GM21381 (cell line): ENCODE measurements around the gene TRIM59.
A peak's percentile ranks its signal among the peaks of the same experiment; 100 is the strongest.

Experiments
- ATAC-seq: cut with Tn5 transposase; IDR thresholded peaks from one replicate; pipeline ENCODE4 v1.9.1; 2021; ENCODE audit warnings: mild to moderate bottlenecking, moderate library complexity; ENCODE audit not compliant: unreplicated experiment

The TRIM59 gene, protein sequence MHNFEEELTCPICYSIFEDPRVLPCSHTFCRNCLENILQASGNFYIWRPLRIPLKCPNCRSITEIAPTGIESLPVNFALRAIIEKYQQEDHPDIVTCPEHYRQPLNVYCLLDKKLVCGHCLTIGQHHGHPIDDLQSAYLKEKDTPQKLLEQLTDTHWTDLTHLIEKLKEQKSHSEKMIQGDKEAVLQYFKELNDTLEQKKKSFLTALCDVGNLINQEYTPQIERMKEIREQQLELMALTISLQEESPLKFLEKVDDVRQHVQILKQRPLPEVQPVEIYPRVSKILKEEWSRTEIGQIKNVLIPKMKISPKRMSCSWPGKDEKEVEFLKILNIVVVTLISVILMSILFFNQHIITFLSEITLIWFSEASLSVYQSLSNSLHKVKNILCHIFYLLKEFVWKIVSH

DNA sequence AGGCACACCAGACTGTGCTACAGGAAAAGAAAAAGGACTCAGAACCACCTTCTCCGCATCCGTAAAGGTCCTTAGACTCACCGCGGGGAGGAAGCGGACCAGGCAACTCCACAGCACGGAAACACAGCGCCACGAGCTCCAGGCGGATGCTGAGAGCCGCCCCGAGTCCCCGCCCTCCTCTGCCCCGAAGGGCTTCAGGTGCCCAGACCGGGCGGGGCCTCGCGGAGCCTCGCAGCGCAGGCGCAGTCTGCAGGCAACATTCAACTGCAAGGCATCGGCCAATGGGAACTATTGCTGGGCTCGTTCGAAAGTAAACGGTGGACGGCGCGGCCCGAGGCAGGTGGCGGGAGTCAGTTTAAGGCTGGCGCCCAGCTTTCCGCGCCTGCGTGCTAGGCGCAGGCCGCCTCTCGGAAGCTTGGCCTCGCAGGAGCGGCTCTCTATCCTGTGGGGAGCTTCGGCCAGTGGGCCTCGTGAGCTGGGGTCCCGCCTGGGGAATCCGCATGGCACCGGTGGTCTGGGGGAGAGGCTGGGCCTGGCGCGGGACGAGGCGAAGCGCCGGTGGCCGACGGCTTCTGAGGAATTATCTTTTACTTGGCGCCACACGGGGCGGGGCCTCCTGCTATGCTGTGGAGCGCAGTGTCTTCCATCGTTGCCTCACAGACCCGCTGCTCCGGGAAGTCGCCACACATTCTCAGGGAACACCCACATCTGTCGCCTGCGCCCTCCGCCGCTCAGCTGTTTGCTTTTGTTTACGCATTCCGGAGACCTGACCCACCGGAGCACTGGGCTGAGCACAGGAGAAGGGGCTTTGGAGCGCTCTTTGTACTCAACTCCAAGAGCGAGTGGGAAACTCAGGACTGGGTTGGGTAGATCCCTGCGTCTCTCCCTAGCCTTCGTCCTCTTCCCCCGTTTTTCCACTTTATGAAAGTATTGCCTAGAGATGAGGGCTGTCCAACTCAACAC is at the start of gene TRIM59:
TRIM59 (minus strand) TSS at position 151 of the 963 bp plus-strand sequence. CDS start 10,603 bp downstream, outside the sequence.
- ATAC-seq: peak; percentile 94

DNA sequence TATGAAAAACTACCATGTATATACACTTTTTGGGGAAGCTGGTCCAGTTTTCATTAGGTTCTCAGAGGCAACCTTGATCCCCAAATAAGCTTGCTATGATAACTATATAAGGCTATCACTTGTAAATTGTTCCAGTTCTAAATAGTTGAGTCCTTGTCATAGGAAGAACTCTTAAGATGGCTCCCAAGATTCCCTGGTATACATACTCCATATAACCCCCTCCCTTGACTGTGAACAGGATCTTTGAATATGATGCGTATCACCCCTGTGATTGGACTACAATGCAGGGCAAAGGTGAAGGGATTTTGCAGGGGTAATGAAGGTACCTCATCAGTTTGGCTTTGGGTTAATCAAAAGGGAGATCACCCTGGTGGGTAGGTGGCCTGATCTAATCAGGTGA is 48.6 kb upstream of the TRIM59 start:
- no peak for ATAC-seq

DNA sequence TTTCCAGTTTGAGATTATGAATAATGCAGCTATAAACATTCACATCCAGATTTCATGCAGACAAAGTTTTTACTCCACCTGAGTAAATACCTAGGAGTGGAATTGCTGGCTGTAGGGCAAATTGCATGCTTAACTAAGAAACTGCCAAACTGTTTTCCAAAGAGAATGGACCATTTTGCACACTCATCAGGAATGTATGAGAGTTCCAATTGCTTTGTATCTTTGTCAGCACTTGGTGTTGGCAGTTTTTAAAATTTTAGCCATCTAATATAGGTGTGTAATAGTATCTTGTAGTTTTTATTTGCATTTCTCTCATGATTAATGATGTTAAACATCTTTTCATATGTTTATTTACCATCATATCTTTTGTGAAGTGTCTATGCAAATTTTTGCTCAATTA is 40.6 kb upstream of the TRIM59 start:
- ATAC-seq: no peak

DNA sequence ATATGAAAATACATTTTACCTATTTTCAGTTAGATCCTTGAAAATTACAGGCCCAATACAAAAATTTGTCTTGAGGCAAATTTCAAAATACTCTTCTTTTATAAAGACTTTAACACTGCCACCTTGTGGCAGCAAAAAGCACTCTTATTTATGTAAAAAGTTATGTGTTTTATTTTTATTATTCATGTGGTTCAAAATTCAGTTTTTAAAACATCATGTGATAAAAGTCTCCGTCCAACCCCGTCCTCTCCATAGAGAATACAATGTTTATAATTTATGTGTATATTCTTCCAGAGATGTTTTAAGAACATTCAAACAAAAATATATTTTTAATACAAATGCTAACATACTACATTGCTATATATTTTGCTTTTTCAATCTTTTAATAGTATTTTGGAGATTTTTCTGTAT is 36.9 kb upstream of the TRIM59 start:
- ATAC-seq: no peak

DNA sequence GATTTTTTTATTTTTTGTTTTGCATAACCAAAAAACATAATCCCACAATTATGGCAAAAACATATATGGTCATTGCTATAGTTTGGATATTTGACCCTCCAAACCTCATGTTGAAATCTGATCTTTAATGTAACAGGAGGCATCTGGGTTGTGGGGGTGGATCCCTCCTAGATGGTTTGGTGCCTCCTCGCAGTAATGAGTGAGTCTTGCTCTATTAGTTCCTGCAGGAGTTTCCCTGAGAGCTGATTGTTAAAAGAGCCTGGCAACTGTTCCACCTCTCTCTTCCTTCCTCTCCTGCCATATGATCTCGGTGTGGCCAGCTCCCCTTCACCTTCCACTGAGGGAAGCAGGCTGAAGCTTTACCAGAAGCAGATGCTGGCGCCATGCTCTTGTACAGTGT is 33.2 kb upstream of the TRIM59 start:
- ATAC-seq: no peak

DNA sequence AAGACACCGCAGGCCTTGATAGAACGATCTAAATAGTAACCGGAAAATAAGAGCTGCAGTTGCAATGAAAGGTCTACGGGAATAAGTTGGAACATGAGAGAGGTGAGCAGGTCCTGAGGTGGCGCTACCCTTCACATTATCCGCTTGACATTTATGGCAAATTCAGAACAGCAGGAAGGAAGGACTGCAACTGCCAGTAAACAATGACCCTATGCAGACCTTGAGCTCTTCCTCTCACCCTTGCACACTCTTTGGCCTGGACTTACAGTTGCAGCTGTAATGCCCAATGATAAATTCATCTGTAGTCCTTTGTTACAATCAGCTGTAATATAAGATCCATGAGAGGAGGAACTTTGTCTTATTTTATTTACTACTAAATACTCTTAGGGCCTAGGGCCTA is 32.3 kb upstream of the TRIM59 start:
- no peak for ATAC-seq

DNA sequence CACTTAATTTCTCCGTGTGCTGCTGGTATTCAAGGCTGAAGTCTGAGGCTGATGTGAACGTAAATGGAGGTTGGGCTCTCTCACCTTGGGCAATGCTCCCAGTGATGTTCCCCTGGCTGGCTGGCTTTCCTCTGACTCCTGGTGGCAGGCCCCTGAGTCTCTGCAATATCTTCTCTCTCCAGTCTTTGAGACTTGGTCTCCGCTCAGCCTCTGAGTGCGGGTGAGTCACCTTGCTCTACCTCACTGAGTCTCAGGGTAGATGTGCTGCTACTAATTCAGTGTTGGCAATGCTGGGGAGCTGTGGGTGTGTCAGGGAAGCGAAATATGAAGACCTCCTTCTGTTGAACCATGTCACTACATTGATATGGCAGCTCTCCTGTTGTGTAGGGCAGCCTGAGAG is 31.3 kb upstream of the TRIM59 start:
- no peak for ATAC-seq

DNA sequence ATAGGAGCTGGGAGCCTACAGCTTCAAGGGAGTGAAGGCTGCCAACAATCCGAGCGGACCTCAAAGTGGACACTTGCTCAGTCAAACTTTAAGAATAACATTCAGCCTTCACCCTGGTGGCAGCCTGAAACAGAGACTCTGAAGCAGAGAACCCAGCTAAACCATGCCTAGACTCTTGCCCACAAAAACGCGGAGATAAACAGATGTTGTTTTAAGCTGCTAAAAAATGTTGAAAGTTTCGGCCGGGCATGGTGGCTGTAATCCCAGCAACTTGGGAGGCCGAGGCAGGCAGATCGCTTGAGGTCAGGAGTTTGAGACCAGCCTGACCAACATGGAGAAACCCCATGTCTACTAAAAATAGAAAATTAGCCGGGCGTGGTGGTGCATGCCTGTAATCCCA is 29.8 kb upstream of the TRIM59 start:
- no peak for ATAC-seq

DNA sequence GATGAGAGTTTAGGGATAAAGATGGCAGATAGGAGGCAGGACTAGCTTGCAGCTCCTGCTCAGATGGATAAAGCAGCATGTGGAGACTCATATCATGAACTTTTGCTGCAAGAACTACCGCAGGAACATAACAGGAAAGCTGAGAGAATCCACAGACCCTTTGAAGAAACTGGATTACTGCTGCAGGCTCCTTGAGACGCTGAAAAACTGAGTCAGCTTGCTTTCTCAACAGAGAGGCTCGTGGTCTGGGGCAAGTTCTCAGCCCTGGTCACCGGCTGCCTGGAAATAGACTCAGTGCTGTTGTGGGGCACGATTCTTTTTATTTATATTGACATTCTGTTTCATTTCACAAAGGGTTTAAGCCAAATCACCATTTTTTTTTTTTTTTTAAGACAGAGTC is 28.8 kb upstream of the TRIM59 start:
- no peak for ATAC-seq

DNA sequence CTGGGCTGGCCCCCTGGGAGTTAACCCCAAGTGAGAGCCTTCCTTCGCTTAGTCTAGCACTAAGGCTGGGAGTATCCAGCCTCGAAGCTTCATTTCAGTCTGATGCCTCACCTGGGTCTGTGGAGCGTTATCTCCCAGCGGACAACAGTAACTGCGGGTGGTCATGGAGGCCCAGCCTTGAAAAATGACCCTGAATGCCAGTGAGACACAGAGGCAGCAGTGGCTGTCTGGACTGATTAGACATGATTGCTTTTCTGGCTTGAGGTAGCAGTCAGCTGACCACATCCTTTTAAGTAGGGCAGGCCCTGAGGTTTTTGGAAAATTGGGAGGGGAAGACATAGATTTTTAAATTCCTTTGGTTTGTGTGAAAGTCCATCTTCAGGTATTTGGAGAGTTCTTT is 28.2 kb upstream of the TRIM59 start:
- no peak for ATAC-seq

DNA sequence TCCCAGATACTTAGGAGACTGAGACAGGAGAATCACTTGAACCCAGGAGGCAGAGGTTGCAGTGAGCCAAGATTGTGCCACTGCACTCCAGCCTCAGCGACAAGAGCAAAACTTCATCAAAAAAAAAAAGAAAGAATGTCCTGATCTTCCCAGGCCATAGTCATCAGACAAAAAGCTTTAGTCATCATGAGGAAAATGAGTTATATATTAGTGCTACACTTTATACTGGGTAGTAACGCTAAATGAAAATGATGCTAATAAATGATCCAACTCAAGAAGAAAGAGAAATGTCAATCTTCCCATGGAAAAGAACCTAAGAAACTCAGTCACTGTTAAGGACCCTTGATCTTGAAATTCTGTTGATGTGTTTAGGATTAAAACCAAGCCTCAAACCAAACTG is 26.3 kb upstream of the TRIM59 start:
- no peak for ATAC-seq

DNA sequence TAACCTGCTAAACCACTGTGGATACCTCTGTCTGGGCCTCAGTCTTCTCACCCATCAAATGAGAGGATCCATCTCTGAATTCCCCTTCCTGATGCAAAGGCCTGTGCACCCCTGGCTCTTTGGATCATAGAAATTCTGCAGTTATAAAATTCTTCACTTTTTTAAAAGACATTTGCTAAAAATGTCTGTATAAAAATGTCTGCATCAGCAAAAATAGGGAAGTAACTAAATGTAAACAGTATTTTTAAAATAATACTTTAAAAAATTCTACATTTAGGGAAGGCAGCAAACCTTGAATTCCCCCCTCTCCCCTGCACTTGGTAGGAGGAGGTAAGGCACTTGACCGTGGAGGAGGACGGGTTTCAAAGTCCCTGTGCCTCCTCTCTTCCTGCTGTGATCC is 25.6 kb upstream of the TRIM59 start:
- ATAC-seq: no peak

DNA sequence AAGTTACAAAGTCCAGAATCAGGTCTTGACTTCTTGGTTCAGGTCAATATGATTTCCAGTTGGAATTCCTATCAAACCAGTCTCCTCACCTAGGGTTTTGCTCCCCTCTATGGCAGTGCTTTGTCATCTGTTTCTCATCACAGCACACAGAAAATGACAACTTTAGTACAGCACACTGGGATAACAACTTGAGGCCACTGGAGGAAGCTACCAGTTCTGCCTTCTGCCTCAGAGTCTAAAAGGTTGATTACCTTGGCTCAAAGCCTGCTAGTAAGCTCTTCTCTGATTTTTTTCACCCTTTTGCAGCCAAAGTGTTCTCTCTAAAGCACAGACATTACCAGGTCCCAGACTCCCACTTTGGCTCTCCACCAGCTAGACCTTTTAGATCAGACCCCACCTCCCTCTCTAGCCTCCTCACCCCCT is 24.8 kb upstream of the TRIM59 start:
- ATAC-seq: no peak

DNA sequence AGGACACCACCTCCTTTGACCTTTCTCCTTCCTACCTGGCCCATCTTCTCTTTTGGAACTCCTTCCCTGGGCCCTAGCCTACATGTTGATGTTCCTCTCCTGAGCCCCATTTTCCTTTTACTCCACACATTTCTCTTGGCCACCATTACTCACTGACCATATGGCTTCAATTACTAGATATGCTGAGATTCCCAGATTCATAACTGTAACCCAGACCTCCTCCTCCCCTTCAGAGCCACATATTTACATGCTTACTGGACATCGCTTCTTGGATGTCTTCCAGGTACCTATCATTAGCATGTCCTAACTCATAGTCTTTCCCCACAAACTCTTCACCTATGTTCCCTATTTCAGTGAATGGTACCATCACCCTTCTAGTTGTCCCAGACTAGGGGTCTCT is 24.4 kb upstream of the TRIM59 start:
- ATAC-seq: no peak

DNA sequence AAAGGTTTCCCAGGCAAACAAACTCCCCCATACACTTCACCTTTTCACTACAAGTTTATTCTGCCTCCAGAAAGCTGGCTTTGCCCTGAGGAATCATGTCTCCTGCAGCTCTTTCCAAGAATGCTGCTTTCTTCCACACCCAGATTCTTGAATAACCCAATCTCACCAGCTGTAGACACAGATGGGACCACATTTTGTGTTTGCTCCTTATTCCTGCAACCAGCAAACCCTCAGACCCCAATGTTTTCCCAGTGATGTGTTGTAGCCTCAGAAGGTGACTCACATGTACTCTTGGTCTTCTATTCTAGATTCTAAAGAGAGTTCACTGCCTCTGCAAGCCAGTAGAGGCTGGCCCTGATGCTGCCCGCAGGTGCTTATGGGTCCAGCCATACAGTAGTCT is 23.6 kb upstream of the TRIM59 start:
- ATAC-seq: no peak

DNA sequence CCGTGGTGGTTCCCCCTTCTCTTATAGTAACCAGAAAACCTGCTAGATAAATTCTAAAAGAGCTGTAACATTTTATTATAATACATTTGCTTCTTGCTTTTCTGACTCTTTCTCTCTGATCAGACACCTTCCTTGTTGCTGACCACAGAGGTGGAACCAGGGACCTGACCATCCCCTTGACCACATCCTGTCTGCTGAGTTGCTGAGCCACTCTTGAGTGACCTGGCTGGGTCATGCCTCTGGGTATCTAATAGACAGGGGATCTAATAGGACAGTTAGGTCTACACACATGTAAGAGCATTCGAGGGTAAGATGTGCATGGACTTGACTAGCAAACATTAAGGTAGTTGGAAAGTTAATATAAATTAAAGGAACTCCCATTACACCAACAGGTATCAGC is 22.8 kb upstream of the TRIM59 start:
- peak; percentile 81 for ATAC-seq

DNA sequence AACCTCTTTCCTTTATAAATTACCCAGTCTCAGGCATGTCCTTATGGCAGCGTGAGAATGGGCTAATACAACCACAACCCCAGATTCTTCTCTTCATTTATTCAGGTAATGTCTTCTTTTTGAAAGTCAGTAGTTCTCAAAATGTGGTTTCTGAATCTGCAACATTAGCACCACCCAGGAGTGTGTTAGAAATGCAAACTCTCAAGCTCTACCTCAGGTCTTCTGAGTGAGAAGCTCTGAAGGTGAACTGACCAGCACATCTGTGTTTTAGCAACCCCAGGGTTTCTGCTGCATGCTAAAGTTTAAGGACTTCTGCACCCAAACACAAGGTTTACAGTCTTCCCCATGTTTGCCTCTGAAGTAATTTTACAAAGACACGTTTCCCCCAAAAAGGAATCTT is 22.3 kb upstream of the TRIM59 start:
- ATAC-seq: no peak

DNA sequence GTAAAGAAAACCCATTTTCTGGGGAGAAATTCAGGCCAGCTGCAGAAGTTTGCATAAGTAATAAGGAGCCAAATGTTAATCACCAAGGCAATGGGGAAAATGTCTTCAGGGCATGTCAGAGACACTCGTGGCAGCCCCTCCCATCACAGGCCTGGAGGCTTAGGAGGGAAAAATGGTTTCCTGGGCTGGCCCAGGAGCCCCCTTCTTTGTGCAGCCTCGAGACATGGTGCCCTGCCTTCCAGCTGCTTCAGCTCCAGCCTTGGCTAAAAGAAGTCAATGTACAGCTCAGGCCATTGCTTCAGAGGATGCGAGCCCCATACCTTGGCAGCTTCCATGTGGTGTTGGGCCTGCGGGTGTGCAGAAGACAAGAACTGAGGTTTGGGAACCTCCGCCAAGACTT is 20.6 kb upstream of the TRIM59 start:
- no peak for ATAC-seq

DNA sequence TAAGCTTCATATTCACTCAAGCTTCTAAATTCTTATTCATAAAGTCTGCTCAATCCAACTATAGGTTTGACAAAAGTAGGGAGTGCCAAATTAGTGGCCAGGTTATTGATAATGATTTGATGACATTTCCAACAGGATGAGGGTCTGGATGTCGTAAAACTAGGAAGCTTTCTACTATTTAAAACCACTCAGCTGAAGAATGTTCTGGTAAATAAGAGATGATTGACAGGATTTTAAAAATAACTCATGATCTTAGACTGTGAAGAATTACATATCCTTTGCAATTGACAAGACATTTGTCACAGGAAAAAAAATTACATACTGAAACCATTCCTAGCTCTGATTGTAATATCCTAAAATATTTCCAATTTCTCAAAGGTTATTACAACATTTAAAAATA is 15.4 kb upstream of the TRIM59 start:
- ATAC-seq: no peak

DNA sequence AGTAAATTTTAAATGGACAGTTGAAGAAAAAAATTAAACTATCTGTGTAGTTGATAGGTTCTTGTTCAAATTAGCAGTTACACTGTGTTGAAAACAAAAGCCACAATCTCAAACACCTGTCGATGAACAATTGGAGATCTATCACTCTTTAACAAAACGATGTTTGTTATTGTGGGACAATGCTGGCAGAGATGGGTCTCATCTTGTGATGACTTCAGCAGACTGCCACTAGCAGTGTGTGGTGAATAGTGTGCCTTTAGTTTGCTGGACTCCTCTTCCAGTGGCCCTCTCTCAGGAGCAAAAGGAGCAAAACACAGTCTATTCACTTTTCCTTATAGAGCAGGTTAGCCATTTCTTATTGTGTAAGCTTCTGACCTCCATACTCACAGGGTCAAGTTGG is 14.7 kb upstream of the TRIM59 start:
- no peak for ATAC-seq

DNA sequence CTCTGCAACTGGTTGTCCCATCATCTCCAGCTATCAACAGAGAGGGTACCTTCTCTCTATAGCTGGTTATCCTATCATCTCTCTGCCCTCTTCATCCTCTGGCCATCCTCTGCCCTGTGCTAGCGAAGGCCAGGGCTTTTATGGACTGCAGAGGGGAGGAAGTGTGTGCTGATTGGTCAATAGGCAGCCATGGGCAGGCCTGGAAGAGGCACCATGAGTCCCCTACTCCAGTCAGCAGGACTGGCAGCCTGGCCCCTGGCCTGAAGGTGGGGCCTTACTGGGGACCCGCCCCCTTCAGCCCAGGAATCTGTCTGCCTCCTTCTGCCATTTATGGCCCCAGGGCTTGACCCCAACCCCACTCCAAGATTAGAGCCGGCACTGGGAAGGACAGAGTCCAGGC is 10.4 kb upstream of the TRIM59 start:
- ATAC-seq: no peak

DNA sequence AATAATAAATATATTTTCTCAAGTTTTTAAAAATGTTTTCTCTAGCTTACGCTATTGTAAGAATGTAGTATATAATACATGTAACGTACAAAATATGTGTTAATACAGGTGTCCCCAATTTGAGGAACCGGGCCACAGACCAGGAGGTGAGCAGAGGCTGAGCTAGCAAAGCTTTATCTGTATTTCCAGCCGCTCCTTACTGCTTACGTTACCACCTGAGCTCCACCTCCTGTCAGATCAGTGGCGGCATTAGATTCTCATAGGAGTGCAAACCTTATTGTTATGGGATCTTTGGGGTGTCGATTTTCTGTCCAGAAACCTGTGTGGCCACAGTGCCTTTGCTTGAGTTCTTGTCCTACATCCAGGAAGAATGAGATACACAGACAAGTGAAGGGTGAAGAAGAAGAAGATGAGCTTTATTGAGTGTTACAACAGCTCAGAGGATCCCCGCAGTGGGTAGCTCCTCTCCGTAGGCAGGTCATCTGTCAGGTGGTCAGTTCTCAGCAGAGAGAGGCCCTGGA is 9.9 kb upstream of the TRIM59 start:
- no peak for ATAC-seq
